Keratinocyte (primary cell): Measurements from ENCODE around the gene R3HDM2. TPM values are rescaled to one million over a fixed set of nuclear protein-coding genes. Genes with fewer than 3 reads are reported as not detected.
A peak's percentile ranks its signal among the peaks of the same experiment; 100 is the strongest.

Experiments used
- DNase-seq: peaks from one replicate; pipeline ENCODE4 v3.0.0-alpha.2; 2011; ENCODE audit warnings: low read depth, missing footprints, low spot score
- FAIRE-seq: peaks from 2 replicates; lab custom pipeline; 2011; peaks lifted over from hg19 to GRCh38; lab: Jason Lieb, UNC
- H2AFZ ChIP-seq: 2 replicates; pipeline ENCODE4 v1.6.0; 2012; ENCODE audit warnings: low read length, control low read depth, inconsistent platforms; ENCODE audit not compliant: control insufficient read depth
- H3K27ac ChIP-seq: 2 replicates; pipeline ENCODE4 v1.5.1; 2011; ENCODE audit warnings: low read length; ENCODE audit not compliant: control insufficient read depth, insufficient read depth
- H3K27me3 ChIP-seq: 3 replicates; pipeline ENCODE4 v1.6.0; 2011; ENCODE audit warnings: low read length; ENCODE audit not compliant: control insufficient read depth, insufficient read depth; ENCODE audit errors: extremely low read depth
- H3K36me3 ChIP-seq, 2 experiments: 2 replicates in 1 of 2; 3 replicates in 1 of 2; pipeline ENCODE4 v1.5.1; 2011; ENCODE audit warnings: low read length in 2 of 2, mild to moderate bottlenecking in 1 of 2; ENCODE audit not compliant: control insufficient read depth in 2 of 2, insufficient read depth in 2 of 2; ENCODE audit errors: extremely low read depth in 1 of 2
- H3K4me1 ChIP-seq: 3 replicates; pipeline ENCODE4 v1.5.1; 2011; ENCODE audit warnings: low read length; ENCODE audit not compliant: control insufficient read depth, insufficient read depth; ENCODE audit errors: extremely low read depth
- H3K4me2 ChIP-seq: 3 replicates; pipeline ENCODE4 v1.6.0; 2011; ENCODE audit warnings: low read depth, low read length; ENCODE audit not compliant: control insufficient read depth, insufficient read depth; ENCODE audit errors: extremely low read depth
- H3K4me3 ChIP-seq, 3 experiments: fragments of 200-600 bp in 1 of 3; sonication (generic) in 1 of 3; 2 replicates in 2 of 3; 3 replicates in 1 of 3; pipeline ENCODE4 v1.5.1; 2011 to 2016; ENCODE audit warnings: low read length in 3 of 3, mild to moderate bottlenecking in 3 of 3, control low read depth in 2 of 3, inconsistent platforms in 1 of 3, low read depth in 1 of 3, mixed read lengths in 1 of 3, mixed run types in 1 of 3, moderate library complexity in 1 of 3; ENCODE audit not compliant: control insufficient read depth in 2 of 3, insufficient read depth in 2 of 3; ENCODE audit errors: extremely low read depth in 1 of 3
- H3K79me2 ChIP-seq: 2 replicates; pipeline ENCODE4 v1.6.0; 2012; ENCODE audit warnings: low read length; ENCODE audit not compliant: control insufficient read depth, insufficient read depth
- H3K9ac ChIP-seq: 3 replicates; pipeline ENCODE4 v1.6.0; 2011; ENCODE audit warnings: low read length; ENCODE audit not compliant: control insufficient read depth, insufficient read depth; ENCODE audit errors: extremely low read depth
- H3K9me1 ChIP-seq: 3 replicates; pipeline ENCODE4 v1.6.0; 2011; ENCODE audit warnings: low read length; ENCODE audit not compliant: control insufficient read depth, insufficient read depth; ENCODE audit errors: extremely low read depth
- H3K9me3 ChIP-seq: 2 replicates; pipeline ENCODE4 v1.5.1; 2012; ENCODE audit warnings: low read depth, low read length; ENCODE audit not compliant: control insufficient read depth
- H4K20me1 ChIP-seq: 3 replicates; pipeline ENCODE4 v1.6.0; 2011; ENCODE audit warnings: low read length; ENCODE audit not compliant: control insufficient read depth, insufficient read depth; ENCODE audit errors: extremely low read depth
- EZH2 ChIP-seq: IDR thresholded peaks from one replicate; pipeline ENCODE4 v1.6.1; 2012; ENCODE audit warnings: inconsistent platforms, mild to moderate bottlenecking, low read length, moderate library complexity
- dilution Hi-C: fragments of 300-500 bp; cut with MboI; formaldehyde crosslinking; loops from one replicate; pipeline ENCODE4 v1.7.0; 2020; ENCODE audit warnings: low sequenced_read_pairs; ENCODE audit not compliant: extremely low pct_ligation_motif_present
- polyA plus RNA-seq, 5 experiments: library from polyadenylated mRNA; depleted of rRNA in 3 of 5; stranded (reverse) in 3 of 5; stranded (forward) in 1 of 5; unstranded in 1 of 5; fragments of >200 nt; gene quantifications; 1 replicate in 1 of 5; 2 replicates in 3 of 5; 3 replicates in 1 of 5; pipeline versions ENCODE4 v1.2.1 to v1.2.3, GENCODE V29; 2011 to 2012; ENCODE audit warnings: missing spikeins in 2 of 5, low read depth in 1 of 5, low replicate concordance in 1 of 5
- TF ChIP-seq, protein P1 (sequence below), 3 experiments: IDR thresholded peaks in 1 of 3; conservative IDR thresholded peaks in 1 of 3; optimal IDR thresholded peaks in 1 of 3; 2 replicates in 2 of 3; 3 replicates in 1 of 3; pipeline versions ENCODE3 to v1.5.1; 2011; ENCODE audit warnings: low read length in 3 of 3, mild to moderate bottlenecking in 3 of 3, moderate library complexity in 2 of 3, control low read depth in 1 of 3, inconsistent platforms in 1 of 3; ENCODE audit not compliant: insufficient read depth in 2 of 3; ENCODE audit errors: extremely low read depth in 1 of 3

R3HDM2 gene
- polyA plus RNA-seq, 1 donor (not counting 4 experiments of a cell fraction or from before 2014, with no cell fraction given): 11.1 TPM

DNA sequence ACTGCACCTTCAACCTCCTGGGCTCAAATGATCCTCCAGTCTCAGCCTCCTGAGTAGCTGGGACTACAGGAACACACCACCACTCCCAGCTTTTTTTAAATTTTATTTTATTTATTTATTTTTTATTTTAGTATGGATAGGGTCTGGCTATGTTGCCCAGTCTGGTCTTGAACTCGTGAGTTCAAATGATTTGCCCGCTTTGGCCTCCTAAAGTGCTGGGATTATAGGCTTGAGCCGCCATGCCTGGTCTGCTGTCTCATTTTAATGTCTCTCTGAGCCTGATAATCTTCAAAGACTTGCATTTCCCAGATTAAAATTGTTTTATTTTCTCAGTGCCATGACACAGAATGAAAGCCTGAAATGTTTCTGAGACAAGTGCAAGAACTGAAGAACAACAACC, 2.5 kb upstream of the R3HDM2 start:
- Histone ChIP-seq H2AFZ (no peak overlapping the region), H3K4me3 (no peak overlapping the region), H3K27ac (no peak overlapping the region), H3K4me2 (no peak overlapping the region), H3K36me3 (no peaks in the 10 kb centered on the region), H3K27me3 (no peaks in the 10 kb centered on the region), H3K9me3 (no peaks in the 10 kb centered on the region), H3K9ac (no peak overlapping the region), H3K9me1 (no peaks in the 10 kb centered on the region), H4K20me1 (no peaks in the 10 kb centered on the region), H3K79me2 (peaks cover 14% of the 10 kb centered on the region), H3K4me1 (peaks cover 9% of the 10 kb centered on the region)
- dilution Hi-C loops: no loop called here
- FAIRE-seq (no peak), DNase-seq (no peak)
- TF ChIP-seq EZH2: no peak
- TF ChIP-seq, protein P1, sequence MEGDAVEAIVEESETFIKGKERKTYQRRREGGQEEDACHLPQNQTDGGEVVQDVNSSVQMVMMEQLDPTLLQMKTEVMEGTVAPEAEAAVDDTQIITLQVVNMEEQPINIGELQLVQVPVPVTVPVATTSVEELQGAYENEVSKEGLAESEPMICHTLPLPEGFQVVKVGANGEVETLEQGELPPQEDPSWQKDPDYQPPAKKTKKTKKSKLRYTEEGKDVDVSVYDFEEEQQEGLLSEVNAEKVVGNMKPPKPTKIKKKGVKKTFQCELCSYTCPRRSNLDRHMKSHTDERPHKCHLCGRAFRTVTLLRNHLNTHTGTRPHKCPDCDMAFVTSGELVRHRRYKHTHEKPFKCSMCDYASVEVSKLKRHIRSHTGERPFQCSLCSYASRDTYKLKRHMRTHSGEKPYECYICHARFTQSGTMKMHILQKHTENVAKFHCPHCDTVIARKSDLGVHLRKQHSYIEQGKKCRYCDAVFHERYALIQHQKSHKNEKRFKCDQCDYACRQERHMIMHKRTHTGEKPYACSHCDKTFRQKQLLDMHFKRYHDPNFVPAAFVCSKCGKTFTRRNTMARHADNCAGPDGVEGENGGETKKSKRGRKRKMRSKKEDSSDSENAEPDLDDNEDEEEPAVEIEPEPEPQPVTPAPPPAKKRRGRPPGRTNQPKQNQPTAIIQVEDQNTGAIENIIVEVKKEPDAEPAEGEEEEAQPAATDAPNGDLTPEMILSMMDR (optimal IDR thresholded peaks at IDR 0.05 in 1 of 3, IDR thresholded peaks at IDR 0.05 in 1 of 3, conservative IDR thresholded peaks at IDR 0.05 in 1 of 3; ENCODE audit: extremely low read depth in 1 of 3, insufficient read depth in 2 of 3, low read length in 3 of 3): no peak

DNA sequence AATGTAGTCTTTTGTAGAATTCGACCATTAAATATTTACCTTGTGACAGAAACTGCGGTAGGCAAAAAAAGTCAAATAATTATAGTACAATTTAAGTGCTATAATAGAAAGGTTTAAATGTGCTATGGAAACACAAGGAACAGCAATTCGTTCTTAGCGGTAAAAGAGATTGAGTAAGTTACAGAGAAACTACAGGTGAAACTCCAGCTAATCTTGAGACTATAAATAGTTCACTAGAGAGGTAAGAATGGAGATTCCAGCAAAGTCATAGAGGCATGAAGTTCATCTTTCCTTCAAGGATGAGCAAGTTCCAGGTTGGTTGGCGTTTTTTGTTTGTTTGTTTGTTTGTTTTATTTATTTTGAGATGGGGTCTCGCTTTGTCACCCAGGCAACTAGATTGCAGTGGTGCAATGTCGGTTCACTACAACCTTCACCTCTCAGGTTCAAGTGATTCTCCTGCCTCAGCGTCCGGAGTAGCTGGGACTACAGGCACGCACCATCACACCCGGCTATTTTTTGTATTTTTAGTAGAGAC, 878 bp upstream of the R3HDM2 start:
- Histone ChIP-seq H3K36me3 (no peaks in the 10 kb centered on the region), H3K9ac (peak overlapping the region; percentile 93), H2AFZ (peak overlapping the region; percentile 97), H3K27me3 (no peaks in the 10 kb centered on the region), H3K4me3 (peak overlapping the region in 2 of 3 experiments; percentile 74), H3K79me2 (peaks cover 21% of the 10 kb centered on the region), H3K4me1 (peaks cover 9% of the 10 kb centered on the region), H3K9me1 (no peaks in the 10 kb centered on the region), H4K20me1 (no peaks in the 10 kb centered on the region), H3K9me3 (no peaks in the 10 kb centered on the region), H3K4me2 (peak overlapping the region; percentile 90), H3K27ac (peak overlapping the region; percentile 93)
- FAIRE-seq: no peak
- no peak for DNase-seq
- dilution Hi-C loops: no loop called here
- TF ChIP-seq, protein P1 (optimal IDR thresholded peaks at IDR 0.05 in 1 of 3, IDR thresholded peaks at IDR 0.05 in 1 of 3, conservative IDR thresholded peaks at IDR 0.05 in 1 of 3; ENCODE audit: extremely low read depth in 1 of 3, insufficient read depth in 2 of 3, low read length in 3 of 3): no peak
- no peak for TF ChIP-seq EZH2
